ENCODE results near the gene SIL1. TPM values are rescaled to one million over a fixed set of nuclear protein-coding genes. Genes with fewer than 3 reads are reported as not detected.
"Not testable (repeated sequence)": the region's sequence is repeated elsewhere in the genome, so short reads cannot be mapped to it uniquely, and the experiment has no call there.

The SIL1 gene
- polyA plus RNA-seq, 4 donors = 43.7 to 55.8 (median 50.1) TPM

DNA sequence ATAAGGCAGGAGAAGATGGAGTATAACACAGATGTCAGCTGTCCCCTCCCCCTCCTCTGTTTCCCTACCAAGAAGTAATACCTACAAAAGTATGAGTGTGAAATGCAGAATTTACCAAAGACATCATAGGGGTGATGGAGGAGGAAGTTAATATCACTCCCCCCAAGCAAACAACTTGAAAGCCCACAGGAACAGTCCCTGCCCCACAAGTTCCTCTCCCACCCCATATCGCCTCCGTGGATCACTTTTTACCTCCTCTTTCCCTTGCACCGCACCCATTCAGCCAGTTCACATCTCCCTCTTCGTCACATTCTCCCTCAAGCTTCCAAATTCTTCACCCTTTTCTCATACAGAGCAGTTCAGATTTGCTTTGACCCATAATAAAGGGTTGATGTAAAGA, 7.0 kb upstream of the SIL1 start:
- DNase-seq (ENCODE audit: low read depth in 4 of 4, low spot score in 2 of 4) = no peak

DNA sequence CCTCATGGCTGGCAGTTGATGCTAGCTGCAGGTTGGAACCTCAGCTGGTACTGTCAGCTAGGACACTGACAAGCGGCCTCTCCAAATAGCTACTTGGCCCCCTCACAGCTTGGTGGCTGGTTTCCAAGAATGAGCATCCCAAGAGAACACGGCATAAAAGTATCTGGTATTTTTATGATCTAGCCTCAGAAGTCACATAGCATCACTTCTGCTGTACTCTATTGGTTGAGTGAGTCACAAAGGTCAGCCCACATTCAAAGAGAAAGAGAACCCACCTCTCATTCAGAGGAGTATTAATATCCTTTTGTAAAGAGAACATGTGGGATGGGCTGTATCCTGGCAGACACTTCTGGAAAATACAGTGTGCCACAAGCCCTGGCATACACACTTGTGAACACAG, 6.0 kb upstream of the SIL1 start:
- DNase-seq (ENCODE audit: low read depth in 4 of 4, low spot score in 2 of 4) = no peak

DNA sequence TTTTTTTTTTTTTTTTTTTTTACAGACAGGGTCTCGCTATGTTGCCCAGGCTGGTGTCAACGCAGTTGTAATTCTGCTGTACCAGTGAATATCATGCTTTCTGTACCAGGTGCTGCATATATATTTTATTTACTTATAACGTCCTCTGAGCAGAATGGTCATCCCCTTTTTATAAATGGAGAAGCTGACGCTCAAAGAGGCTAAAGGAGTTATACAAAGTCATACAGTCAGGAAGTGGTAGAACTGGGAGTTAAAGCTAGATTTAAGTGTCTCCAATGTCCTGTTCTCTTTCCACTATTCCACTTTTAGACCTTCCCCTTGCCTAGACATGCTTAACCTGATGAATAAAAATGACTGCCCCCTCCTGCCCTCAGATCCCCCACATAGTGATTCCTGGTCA, 1.2 kb upstream of the SIL1 start:
- no peak for DNase-seq (ENCODE audit: low read depth in 4 of 4, low spot score in 2 of 4)

DNA sequence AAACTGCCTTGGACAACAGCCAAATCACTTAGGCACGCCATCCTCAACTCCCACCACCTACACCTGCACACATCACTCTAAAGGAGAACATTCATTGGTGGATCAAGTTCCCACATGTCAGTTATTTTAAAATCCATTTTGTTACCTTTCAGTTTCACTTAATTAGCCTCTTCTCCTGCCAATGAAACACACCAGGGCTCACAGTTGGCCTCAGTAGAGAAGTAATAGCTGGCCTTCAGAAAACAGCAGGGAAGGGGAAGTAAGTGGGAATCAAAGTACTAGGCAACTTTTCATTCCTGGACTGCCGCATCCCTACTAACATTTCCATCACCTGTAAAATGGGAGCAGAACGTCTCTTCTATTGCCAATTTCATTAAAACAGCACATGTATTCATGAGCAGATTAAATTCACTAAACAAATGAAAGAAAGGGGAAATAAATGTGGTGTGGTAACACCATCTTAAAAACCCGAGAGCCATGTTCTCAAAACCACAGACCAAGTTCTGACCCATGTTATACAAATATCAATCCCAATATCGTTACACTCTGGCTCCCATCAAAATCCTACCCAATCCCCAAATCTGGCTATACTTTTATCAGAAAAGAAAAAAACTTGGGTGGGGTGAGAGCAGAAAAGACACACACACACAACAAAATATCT, 1.7 kb downstream of the SIL1 start:
- no peak for DNase-seq (ENCODE audit: low read depth in 4 of 4, low spot score in 2 of 4)

DNA sequence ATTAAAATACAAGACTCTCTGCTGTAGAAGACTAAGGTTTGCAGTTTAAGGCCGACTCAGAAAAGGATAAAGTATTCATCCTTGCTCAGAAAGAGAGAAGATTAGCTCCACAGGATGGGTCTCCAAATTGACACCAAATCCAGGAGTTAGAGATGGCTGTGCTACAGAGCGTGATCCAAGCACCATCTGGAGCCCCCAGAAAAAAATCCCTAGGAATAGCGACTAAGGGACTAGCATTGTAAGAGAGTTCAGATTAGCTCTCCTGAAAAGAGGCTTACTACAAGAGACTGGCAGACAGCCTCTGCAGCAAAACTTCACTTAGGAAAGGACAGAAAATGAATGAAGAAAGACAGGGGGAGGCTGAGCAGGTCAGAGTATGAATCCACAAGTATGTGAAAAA, 3.7 kb downstream of the SIL1 start:
- no peak for DNase-seq (ENCODE audit: low read depth in 4 of 4, low spot score in 2 of 4)

DNA sequence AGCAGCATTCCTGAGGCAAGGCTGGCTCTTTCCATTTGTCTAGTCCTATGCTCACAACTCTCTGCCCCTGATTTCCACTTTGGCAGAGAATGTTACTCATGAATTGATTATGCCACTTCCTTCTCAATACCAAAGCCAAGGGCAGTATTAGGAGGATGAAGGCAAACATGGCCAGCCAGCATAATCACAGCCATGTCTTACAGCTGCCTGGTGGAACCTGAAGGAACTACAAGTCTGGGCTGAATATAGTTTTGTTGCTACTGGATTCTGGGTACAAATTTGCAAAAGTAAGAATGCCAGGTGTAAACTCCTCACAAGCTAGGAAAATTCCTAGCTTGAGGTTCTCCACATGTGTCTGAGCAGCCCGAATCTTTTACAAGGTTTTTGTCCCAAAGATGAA, 4.2 kb downstream of the SIL1 start:
- no peak for DNase-seq (ENCODE audit: low read depth in 4 of 4, low spot score in 2 of 4)

DNA sequence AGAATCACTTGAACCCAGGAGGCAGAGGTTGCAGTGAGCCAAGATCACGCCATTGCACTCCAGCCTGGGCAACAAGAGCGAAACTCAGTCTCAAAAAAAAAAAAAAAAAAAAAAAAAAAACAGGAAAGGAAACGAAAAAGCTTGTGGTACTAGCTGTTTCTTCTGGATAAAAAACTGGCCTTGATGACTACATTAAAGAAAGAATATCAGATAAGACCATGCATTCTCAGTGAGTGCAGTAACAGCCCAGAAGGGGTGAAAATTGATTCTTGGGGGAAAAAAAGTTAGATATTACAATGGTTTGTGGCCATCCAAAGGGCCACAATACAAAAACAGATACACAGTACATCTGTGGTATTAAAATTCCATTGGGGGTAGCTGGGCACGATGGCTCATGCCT, 5.3 kb downstream of the SIL1 start:
- DNase-seq (ENCODE audit: low read depth in 4 of 4, low spot score in 2 of 4) = not testable (repeated sequence)

DNA sequence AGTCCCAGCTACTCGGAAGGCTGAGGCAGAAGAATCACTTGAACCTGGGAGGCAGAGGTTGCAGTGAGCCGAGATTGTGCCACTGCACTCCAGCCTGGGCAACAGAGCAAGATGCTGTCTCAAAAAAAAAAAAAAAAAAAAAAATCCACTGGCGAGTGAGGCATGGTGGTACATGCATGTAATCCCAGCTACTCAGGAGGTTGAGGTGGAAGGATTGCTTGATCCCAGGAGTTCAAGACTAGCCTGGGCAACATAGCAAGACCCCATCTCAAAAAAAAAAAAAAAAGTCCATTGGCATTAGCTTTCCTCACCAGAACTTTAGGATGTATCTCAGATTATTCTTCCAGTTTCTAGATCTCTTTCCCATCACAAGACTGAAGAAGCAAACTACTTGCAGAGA, 6.2 kb downstream of the SIL1 start:
- not testable (repeated sequence) for DNase-seq (ENCODE audit: low read depth in 4 of 4, low spot score in 2 of 4)

DNA sequence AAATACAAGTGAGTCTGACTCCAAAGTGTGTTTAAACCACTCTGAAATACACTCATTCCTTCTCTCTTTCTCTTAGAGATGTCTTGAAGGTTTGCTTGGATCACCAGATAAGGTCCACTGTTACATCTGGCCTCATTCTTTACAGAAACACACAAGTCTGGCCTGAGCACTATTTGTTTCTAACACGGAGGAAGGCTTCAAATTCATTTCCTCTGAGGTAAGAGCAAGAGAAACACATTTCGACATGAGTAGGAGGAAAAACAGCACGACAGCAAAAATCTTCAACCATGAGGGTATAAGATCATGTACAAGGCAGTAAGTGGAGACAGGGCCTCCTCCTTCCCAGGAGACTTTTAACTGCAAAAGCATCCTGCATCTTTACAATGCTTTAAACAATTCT, 8.0 kb downstream of the SIL1 start:
- no peak for DNase-seq (ENCODE audit: low read depth in 4 of 4, low spot score in 2 of 4)

DNA sequence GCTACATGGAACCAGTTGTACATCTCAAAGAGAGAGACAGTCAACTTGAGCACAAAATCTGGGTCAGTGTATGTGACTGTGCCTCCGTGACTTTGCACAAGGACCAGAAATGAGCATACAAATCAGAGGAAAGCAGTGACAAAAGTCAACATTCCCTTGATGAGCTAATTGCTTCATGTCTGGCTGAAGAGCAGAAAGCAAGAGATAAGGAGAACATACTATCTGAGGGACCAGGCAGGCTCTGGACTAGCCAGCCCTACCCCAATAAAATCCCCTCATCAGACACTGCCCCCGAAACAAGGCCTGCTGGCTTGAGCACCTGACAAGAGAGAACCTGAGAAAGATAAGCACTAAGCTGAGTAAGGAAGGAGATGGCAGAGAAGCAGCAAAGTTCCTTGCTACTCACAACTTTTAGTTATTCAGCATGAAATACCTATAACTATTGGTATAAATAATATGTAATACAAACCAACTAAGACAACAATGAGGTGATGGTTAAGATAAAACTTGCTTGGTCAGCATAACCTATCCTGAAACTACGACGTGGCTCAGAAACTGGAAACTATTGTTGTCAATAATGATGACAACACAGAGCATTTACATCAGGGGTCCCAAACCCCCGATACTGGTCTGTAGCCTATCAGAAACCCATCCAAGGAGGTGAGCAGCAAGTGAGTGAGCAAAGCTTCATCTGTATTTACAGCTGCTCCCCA, 9.5 kb downstream of the SIL1 start:
- DNase-seq (ENCODE audit: low read depth in 4 of 4, low spot score in 2 of 4) = no peak

DNA sequence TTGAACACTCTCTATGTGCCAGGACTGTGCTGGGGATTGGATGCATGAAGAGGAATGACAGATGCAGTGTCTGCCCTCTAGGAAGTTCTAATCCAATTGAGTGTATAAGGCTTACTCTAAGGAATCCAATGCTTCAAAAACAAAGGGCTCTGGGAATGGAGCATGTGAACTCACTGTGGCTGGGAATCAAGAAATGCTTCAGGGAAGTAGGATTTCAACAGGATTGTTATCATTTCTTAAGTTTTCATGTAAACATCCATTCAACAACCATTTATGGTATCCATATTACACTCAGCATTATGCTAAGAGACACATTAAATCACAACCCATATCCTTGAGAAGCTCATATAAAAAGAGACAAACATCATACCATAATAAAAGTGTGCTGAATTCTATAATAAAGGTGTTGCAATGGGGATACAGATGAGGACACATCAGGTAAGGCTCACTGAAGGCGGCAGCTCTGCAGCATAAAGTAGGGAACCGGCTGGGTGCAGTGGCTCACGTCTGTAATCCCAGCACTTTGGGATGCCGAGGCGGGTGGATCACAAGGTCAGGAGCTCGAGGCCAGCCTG, 11.3 kb downstream of the SIL1 start:
- no peak for DNase-seq (ENCODE audit: low read depth in 4 of 4, low spot score in 2 of 4)

DNA sequence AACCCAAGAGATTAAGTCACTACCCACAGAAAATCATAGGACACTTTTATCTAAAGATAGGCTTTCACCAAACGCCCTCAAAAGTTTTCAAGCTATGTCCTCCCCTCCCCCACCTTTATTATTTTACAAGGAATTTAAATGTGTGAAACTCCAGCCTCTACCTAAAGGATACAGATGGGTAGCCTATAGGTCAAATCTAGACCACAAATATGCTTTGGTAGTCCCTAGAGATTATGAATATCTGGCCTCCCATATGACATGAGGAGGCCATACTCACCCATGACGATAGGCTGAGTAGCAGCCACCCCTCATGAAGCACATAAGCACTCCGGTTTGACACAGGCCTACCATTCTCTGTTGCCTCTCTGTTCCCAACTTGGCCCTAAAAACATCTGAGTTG, 11.9 kb downstream of the SIL1 start:
- DNase-seq (ENCODE audit: low read depth in 4 of 4, low spot score in 2 of 4) = no peak

DNA sequence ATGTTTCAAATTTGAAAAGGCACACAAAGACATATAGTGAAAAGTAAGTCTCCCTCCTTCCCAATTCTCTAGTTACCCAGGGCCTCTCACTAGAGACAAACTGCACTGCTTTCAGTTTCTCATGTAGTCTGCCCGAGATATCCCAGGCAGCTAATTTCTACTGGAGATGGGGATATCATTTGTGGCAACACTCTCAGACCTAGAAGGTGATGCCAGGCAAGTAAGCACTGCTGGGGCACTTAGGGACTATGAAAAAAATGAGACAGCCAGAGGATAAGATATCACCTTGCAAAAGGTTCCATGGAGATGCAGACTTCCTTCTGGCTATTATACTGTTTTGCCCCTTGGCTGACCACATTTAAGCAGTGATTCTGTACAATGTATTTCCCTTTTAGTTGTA, 12.6 kb downstream of the SIL1 start:
- DNase-seq (ENCODE audit: low read depth in 4 of 4, low spot score in 2 of 4) = no peak

DNA sequence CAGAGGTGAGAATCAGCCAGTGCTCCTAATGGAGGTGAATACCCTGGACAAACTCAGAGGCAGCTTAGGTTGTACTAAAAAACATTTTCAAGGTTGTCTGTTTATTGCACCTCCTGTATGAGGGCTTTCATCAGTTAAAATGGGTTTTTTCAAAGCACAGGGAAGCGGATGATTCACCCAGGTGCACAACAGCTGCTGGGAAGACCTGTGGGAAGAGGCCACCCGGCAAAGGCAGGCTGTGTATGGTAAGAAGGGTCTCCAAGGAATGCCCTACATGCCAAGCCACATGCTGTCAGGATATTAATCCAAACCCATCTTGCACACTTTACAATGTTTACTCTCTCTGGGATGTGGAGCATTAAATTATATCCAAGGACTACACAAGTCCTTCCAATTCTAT, 14.7 kb downstream of the SIL1 start:
- DNase-seq (ENCODE audit: low read depth in 4 of 4, low spot score in 2 of 4) = no peak

DNA sequence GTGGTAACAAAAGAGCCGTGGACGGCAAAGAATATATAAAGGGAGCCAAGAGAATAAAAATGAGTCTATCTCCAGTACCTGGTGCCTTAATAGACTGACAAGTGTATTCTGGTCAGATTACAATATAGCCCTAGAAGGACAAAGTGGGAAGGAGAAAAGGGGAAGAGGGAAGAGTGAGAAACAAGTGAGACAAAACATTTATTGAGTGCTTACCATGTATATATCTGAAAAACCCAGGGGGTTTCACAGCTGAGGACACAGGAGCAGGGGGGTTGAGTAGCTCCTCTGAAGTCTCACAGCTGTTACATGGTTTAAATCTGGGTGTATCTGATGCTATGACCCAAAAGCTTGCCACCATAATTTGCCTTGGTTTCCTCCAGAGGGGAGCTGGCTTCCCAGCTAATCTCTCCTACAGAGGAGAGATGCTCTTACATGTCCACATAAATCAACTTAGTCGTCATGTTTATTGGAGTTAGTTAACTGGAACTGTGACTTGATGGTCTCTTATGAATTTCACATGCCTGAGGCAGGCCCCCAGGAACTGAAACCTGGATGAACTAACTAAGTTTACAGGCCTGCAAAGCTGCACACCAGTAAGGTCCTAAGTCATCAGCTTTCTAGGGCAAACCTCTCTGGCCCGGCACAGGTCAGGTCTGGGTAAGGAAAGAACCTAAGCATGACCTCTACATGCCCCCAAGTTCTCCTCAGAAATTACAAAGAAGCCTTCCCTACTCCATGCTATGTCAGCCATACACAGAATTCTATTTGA, 15.5 kb downstream of the SIL1 start:
- no peak for DNase-seq (ENCODE audit: low read depth in 4 of 4, low spot score in 2 of 4)

DNA sequence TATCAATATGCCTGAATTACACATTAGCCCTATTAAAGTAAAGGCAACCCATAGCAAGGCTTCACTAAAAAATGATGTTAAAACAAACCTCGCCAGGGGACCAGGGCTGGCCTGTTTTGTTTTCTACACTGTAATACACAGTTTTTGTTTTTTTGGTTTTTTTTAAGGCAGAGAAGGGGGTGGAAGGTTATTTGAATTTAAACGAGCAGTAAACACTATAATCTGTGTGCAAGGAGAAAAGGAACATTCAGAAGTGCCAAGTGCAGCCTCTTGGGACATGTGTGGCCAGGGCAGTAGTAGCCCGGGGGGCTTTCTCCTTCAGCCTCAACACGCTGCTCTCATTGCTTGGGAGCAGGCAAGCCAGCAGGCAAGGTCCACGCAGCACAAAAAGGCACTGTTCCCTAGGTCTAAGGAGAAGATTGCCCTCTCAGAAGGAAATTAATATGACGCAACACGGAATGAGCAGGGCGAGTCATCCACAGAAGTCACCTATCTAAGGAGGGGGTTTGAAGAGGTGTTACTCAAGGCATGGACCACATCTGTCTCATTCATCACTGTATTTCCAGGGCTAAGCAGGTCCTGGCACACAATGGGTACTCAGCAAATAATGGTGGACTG, 16.2 kb downstream of the SIL1 start:
- no peak for DNase-seq (ENCODE audit: low read depth in 4 of 4, low spot score in 2 of 4)

DNA sequence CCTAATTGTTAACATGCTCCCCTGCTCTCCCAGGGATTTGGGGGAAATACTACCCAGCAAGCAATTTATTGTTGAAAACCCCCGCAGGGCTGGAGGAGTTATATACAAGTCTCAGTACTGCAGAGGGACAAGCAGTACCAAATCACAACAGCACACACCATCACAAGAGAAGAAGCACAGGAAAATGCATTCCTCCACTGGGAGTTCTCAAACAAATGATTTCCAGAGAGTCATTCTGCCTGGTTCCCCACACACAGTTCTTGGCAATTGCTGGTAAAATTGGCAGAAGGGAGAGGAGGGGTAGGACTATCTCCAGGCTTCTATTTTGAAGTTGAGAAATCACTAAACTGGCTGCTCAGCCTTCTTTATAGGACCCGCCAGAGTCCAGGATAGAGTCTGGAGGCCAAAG, 16.8 kb downstream of the SIL1 start:
- DNase-seq (ENCODE audit: low read depth in 4 of 4, low spot score in 2 of 4) = no peak

DNA sequence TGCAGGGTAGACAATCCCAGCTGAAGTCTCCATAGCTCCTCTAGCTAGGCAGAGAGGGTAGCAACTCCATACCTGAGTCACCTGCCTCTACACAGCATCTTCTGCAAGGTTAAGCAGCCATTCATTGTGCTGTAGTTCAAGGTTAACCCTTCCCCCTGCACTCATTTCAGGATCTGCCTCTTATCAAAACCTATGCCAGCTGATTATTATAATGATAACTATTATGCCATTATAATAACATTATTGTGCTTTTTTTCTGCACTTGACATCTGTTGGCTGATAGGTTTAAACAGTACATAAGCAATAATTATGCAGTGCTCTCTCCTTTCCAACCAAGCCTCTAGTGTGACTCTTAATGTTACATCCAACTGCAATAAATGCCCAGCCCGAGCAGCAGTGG, 17.3 kb downstream of the SIL1 start:
- no peak for DNase-seq (ENCODE audit: low read depth in 4 of 4, low spot score in 2 of 4)

DNA sequence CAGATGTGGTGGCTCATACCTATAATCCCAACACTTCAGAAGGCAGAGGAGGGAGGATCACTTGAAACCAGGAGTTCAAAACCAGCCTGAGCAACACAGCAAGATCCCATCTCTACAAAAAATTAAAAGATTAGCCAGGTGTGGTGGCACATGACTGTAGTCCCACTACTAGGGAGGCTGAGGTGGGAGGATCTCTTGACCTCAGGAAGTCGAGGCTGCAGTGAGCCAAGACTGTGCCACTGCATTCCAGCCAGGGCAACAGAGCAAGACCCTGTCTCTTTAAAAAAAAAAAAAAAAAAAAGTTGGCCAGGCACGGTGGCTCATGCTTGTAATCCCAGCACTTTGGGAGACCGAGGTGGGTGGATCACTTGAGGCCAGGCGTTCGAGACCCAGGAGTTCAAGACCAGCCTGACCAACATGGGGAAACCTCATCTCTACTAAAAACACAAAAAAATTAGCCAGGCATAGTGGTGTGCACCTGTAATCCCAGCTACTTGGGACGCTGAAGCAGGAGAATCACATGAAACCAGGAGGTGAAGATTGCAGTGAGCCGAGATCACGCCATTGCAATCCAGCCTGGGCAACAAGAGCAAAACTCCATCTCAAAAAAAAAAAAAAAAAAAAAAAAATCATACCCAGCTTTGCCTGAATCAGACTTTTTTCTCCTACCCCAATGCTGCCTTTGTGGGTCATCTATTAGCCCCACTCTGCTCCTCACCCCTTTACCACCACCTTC, 18.2 kb downstream of the SIL1 start:
- DNase-seq (ENCODE audit: low read depth in 4 of 4, low spot score in 2 of 4) = not testable (repeated sequence)

DNA sequence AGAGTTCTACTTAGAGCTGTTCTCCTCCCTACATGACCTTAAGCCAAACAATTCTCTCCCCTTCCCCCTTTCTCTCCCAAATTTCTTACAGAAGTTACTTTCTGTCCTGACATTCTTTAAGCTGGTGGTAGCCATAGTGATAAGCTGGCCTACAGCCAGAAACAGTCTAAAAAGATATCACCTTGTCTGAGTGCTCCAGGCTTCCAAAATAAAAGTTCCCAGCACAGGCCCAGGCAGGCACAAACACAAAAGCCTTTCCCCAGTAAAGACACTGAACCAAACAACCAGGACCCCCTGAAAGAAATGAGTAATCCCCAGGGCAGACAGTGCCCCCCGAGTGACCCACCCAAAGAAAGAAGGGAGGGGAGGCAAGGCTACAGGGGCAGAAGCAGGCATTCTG, 19.2 kb downstream of the SIL1 start:
- peak in 3 of 4 donors; percentile 67 to 82 (median 69) for DNase-seq (ENCODE audit: low read depth in 4 of 4, low spot score in 2 of 4)

DNA sequence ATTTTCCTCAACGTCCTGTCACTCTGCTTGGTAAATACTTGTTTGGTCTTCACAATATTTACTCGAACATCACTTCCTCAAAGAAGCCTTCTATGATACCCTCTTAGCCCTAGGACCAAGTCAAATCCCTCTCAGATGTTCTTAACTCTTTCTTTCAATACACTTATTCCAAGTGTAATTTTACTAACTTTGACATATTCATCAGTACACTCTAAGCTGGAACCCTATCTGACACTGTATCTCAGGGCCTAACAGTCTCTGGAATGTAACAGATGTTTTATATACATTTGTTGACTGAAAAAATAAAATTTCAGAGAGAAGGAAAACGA, 19.6 kb downstream of the SIL1 start:
- DNase-seq (ENCODE audit: low read depth in 4 of 4, low spot score in 2 of 4) = no peak

Data from left renal cortex interstitium (tissue), 4 donors.